Mucosa of rectum (tissue), 2 donors: Measurements from ENCODE around the gene PRICKLE3.

Experiments
- H3K27ac ChIP-seq, 2 donors: one replicate each; pipeline ENCODE4 v1.7.0; 2013; ENCODE audit warnings: inconsistent platforms in 2 of 2, low read depth in 2 of 2, low read length in 2 of 2
- H3K27me3 ChIP-seq, 2 donors: one replicate each; pipeline ENCODE4 v1.7.0; 2013; ENCODE audit warnings: low read length in 2 of 2; ENCODE audit not compliant: control insufficient read depth in 2 of 2, insufficient read depth in 2 of 2
- H3K36me3 ChIP-seq, 2 donors: one replicate each; pipeline ENCODE4 v1.7.0; 2013; ENCODE audit warnings: low read length in 2 of 2; ENCODE audit not compliant: control insufficient read depth in 2 of 2, insufficient read depth in 2 of 2
- H3K4me1 ChIP-seq, 2 donors: one replicate each; pipeline ENCODE4 v1.7.0; 2013; ENCODE audit warnings: low read length in 2 of 2, mild to moderate bottlenecking in 1 of 2; ENCODE audit not compliant: control insufficient read depth in 2 of 2, insufficient read depth in 2 of 2
- H3K4me3 ChIP-seq, 2 donors: one replicate each; pipeline ENCODE4 v1.7.0; 2013; ENCODE audit warnings: low read length in 2 of 2
- H3K9ac ChIP-seq, 2 donors: one replicate each; pipeline ENCODE4 v1.7.0; 2013; ENCODE audit warnings: low read length in 2 of 2, low read depth in 1 of 2, mild to moderate bottlenecking in 1 of 2
- H3K9me3 ChIP-seq, 2 donors: one replicate each; pipeline ENCODE4 v1.7.0; 2013; ENCODE audit warnings: low read length in 2 of 2; ENCODE audit not compliant: control insufficient read depth in 2 of 2
- donor health status: healthy.
- donor health status: Normal muscosa, but diverticular disease.

The PRICKLE3 gene

DNA sequence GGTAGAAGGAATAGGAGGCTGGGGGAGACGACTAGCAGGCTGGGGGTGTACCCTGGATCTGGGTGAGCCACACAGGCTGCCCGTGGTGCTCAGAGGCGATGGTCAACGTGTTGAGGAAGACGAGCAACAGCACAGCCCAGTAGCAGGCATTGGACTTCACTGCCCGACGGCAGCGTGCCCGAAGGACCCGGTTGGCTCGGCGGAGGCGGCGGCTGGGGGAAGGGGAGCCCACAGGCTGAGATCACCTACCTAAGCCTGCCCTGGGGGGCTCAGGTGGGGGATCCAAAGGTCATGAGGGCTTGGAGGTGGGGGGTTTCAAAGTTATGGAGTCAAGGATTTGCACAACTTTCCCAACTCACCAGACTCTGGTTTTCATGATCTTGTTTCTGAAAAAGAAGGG is 39.7 kb upstream of the PRICKLE3 start:
- H3K27ac ChIP-seq, result no peak overlapping the region
- H3K27me3 ChIP-seq, result no peaks in the 10 kb centered on the region
- no peak overlapping the region for H3K9ac ChIP-seq
- no peak overlapping the region for H3K4me3 ChIP-seq
- H3K36me3 ChIP-seq, result no peaks in the 10 kb centered on the region
- H3K9me3 ChIP-seq, result no peaks in the 10 kb centered on the region
- no peaks in the 10 kb centered on the region for H3K4me1 ChIP-seq

DNA sequence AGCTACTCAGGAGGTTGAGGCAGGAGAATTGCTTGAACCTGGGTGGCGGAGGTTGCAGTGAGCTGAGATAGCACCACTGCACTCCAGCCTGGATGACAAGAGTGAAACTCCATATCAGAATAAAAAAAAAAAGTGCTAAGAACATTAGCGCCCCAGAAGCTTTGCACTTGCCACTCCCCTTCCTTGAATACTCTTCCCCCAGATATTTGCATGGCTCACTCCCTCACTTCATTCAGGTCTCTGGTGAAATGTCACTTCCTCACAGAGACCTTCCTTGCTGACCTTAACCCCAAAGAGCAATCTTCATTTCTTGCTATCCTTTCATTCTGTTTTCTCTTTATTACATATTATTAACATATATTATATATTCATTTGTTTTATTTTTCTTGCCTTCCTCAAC is 35.7 kb upstream of the PRICKLE3 start:
- no peaks in the 10 kb centered on the region for H3K36me3 ChIP-seq
- H3K9ac ChIP-seq, result no peak overlapping the region
- no peaks in the 10 kb centered on the region for H3K9me3 ChIP-seq
- H3K27me3 ChIP-seq, result no peaks in the 10 kb centered on the region
- H3K27ac ChIP-seq, result no peak overlapping the region
- no peaks in the 10 kb centered on the region for H3K4me1 ChIP-seq
- H3K4me3 ChIP-seq, result no peak overlapping the region

DNA sequence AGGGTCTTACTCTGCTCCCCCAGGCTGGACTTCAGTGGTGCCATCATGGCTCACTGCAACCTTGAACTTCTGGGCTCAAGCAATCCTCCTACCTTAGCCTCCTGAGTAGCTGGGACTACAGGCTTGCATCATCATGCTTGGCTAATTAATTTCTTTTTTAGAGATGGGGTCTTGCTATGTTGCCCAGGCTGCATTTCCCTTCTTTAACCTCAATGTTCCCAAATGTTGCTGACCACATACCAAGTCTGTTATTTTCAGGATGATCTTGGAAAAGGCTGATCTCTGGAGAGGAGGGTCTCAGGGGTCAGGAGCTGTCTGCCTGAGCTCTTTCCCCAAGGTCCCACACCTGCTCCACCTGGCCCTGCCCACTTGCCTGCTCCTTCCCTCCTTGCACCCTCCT is 33.9 kb upstream of the PRICKLE3 start:
- H3K27me3 ChIP-seq, result no peaks in the 10 kb centered on the region

DNA sequence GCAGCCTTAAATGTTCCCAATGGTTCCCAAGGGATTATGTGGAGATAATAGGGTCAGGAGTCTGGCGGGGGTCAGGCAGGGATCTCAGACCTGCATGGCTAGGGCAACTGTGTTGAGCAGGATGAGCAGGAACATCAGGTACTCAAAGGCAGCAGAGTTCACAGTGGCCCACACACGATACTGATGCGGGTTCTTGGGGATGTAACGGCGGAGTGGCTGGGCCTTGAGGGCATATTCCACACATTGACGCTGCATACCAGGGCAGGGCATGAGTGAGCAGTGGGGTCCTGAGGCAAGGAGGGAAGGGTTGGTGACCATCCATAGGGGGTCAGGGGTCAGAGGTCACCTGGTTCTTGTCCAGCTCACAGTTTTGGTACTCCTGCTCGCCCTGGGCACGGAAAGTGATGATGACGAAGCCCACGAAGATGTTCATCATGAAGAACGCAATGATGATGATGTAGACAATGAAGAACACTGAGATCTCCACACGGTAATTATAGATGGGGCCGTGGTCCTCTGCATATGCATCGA is 28.9 kb upstream of the PRICKLE3 start:
- peaks cover 0 to 3% of the 10 kb centered on the region in 2 donors for H3K27me3 ChIP-seq
- H3K36me3 ChIP-seq, result no peaks in the 10 kb centered on the region
- H3K9me3 ChIP-seq, result no peaks in the 10 kb centered on the region
- no peak overlapping the region for H3K4me3 ChIP-seq
- no peaks in the 10 kb centered on the region for H3K4me1 ChIP-seq
- no peak overlapping the region for H3K27ac ChIP-seq
- H3K9ac ChIP-seq, result no peak overlapping the region

More for the DNA sequence above, 33.9 kb upstream of the PRICKLE3 start:
- H3K36me3 ChIP-seq, result no peaks in the 10 kb centered on the region
- no peak overlapping the region for H3K4me3 ChIP-seq
- no peaks in the 10 kb centered on the region for H3K4me1 ChIP-seq
- H3K9me3 ChIP-seq, result no peaks in the 10 kb centered on the region
- H3K27ac ChIP-seq, result no peak overlapping the region
- H3K9ac ChIP-seq, result no peak overlapping the region

DNA sequence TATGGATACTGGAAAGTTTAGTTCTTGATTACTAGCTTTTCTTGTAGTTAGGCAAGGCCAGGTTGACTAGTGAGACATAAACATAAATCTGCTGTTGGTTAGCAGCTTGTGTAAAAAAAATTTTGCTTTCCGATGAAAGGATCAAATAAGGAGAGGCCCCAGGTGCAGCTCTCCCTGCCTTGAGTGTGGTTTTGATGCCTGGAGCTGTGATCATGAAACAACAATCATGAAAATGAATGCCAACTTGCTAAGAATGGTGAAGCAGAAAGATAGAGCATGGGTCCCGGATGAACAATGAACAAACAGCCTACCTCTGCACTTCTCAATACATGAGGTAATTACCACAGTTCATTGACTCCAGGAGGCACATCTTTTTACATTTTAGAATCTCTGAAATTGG is 28.2 kb upstream of the PRICKLE3 start:
- Histone ChIP-seq H3K36me3 (no peaks in the 10 kb centered on the region), H3K9ac (no peak overlapping the region), H3K4me3 (no peak overlapping the region), H3K9me3 (no peaks in the 10 kb centered on the region), H3K4me1 (no peaks in the 10 kb centered on the region), H3K27me3 (peaks cover 0 to 3% of the 10 kb centered on the region in 2 donors), H3K27ac (no peak overlapping the region)

DNA sequence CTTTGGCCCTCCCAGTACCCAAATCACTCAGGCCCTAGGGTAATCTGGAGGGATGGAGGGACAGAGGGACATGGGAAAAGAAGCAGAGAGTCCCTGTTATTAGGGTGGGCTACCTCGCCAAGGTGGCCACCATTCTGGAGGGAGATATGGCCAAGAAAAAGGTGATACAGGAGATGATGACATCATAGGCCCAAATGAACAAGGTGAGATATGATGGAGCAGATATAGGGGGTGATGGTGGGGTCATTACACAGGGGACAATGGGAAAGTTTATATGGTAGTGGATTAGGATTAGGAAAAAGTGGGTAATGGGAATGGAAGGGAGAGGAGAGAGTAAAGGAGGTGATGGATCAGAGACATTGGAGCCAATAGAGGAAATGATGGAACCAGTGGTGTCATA is 26.7 kb upstream of the PRICKLE3 start:
- H3K9ac ChIP-seq, result no peak overlapping the region
- H3K27ac ChIP-seq, result no peak overlapping the region
- no peaks in the 10 kb centered on the region for H3K36me3 ChIP-seq
- no peak overlapping the region for H3K4me3 ChIP-seq
- no peaks in the 10 kb centered on the region for H3K9me3 ChIP-seq
- no peaks in the 10 kb centered on the region for H3K4me1 ChIP-seq
- H3K27me3 ChIP-seq, result peaks cover 0 to 3% of the 10 kb centered on the region in 2 donors

DNA sequence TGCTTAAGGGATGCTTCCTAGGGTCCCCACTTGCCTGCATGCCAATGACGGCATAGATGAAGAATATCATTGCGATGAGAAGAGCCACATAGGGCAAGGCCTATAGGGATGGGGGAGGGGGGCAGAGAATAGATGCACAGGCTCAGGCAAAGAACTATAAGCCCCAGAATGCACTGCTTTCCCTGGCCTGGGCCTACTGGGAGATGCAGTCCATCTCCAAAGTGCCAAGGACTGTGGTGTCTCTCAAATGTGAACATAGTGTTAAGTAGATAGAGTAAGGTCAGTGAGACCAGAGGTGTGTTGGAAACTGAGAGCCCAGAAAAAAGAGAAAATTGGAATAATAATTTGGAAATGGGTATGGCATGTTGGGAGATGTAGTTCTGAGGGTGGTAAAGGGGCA is 26.0 kb upstream of the PRICKLE3 start:
- H3K4me1 ChIP-seq, result no peaks in the 10 kb centered on the region
- H3K9me3 ChIP-seq, result no peaks in the 10 kb centered on the region
- H3K4me3 ChIP-seq, result no peak overlapping the region
- H3K36me3 ChIP-seq, result no peaks in the 10 kb centered on the region
- H3K27ac ChIP-seq, result no peak overlapping the region
- H3K9ac ChIP-seq, result no peak overlapping the region
- peaks cover 0 to 3% of the 10 kb centered on the region in 2 donors for H3K27me3 ChIP-seq

DNA sequence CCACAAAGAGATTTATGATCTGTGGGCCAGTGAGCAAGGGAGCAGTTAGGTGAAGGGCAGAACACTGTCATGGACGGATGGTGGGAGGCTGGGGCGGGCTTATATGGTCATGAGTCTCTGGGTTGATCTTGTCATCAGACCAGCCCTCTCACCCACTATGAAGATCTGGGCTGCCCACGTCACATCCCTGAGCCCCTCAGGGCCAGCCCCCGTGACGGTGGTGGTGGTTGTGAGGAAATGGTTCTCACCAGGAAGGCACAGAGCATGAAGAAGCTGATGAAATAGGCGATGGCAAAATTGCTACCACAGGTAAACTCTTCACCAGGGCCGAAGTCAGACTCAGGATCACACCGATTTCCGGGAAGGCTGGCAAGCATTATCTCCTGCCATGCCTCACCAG is 24.9 kb upstream of the PRICKLE3 start:
- no peak overlapping the region for H3K9ac ChIP-seq
- no peaks in the 10 kb centered on the region for H3K36me3 ChIP-seq
- peaks cover 1 to 3% of the 10 kb centered on the region in 2 donors for H3K27me3 ChIP-seq
- H3K9me3 ChIP-seq, result no peaks in the 10 kb centered on the region
- H3K4me3 ChIP-seq, result no peak overlapping the region
- no peaks in the 10 kb centered on the region for H3K4me1 ChIP-seq
- H3K27ac ChIP-seq, result no peak overlapping the region

DNA sequence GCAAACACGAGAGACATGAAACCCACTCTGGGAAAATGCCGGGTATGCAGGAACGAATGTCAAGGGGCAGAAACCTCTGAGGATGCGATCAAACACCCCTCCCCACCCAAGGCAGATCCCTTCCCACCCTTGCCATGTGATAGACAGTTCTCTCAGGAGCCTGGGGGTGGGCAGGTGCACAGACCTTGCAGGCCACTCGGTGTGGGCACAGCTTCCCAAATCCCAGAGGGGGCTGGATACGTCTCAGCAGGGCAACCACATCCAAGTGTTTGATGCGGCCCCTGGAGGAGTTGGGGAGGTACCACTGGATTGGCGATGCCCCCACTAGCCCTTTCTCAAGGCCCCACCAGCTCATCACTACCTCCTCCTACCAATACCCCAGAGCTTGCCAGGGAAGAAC is 24.2 kb upstream of the PRICKLE3 start:
- Histone ChIP-seq H3K9me3 (no peaks in the 10 kb centered on the region), H3K27ac (no peak overlapping the region), H3K36me3 (no peaks in the 10 kb centered on the region), H3K4me3 (no peak overlapping the region), H3K27me3 (peaks cover 1 to 3% of the 10 kb centered on the region in 2 donors), H3K4me1 (no peaks in the 10 kb centered on the region), H3K9ac (no peak overlapping the region)

DNA sequence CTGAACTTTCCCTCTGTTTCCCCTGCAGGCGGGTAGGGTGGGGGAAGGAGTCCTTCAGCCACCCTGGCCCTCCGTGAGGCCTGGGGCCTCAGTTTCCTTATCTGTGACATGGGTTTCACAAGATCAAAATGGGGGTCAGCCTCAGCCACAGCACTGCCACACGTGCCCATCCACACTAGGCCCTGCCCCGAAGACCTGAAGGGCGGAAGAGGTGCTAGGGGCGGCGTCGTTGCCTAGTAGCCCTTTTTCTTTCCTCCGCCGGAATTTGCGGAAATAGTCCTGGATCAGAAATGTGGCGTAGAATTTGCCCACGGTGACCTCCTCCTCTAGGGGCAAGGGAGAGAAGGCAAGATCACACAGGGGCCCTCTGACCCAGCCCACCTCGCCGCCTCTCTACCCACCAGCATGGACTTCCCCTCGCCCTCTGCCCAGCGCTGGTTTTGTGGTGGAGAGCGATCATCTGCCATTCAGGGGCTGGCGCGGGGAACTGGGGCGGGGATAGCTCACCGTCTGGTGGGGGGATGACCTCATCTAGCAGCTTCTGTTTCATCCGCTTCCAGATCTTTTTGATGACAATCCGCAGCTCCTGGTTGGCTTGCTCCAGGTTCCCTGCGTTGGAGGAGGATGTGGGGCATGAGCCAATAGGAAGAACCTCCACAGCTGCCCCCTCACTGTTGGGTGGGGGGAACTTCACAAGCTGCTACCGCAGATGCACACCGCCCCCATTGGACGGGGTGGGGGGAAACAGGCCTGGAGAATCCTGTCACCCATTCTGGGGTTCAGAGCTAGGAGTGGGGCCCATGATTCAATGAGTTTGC is 23.5 kb upstream of the PRICKLE3 start:
- H3K4me1 ChIP-seq, result no peaks in the 10 kb centered on the region
- H3K27me3 ChIP-seq, result peaks cover 1 to 3% of the 10 kb centered on the region in 2 donors
- H3K4me3 ChIP-seq, result no peak overlapping the region
- no peak overlapping the region for H3K9ac ChIP-seq
- H3K27ac ChIP-seq, result no peak overlapping the region
- H3K36me3 ChIP-seq, result no peaks in the 10 kb centered on the region
- no peaks in the 10 kb centered on the region for H3K9me3 ChIP-seq
